Measurements from ENCODE around the gene CYP1B1. TPM values are rescaled to one million over a fixed set of nuclear protein-coding genes. Genes with fewer than 3 reads are reported as not detected.

The CYP1B1 gene
- polyA plus RNA-seq, 4 donors: 0.67 to 15.1 (median 1.5) TPM

GRCh38 chr2:38106405-38107094 is 30.6 kb upstream of the CYP1B1 start:
- WGBS, 3 donors: 63 to 85% (median 77%) methylated on average over 7 of the region's 7 CpGs

GRCh38 chr2:38105922-38106321 is 30.0 kb upstream of the CYP1B1 start:
- Histone ChIP-seq H3K9me3 (ENCODE audit: control insufficient read depth in 2 of 2, insufficient read depth in 1 of 2, low read depth in 1 of 2, low read length in 1 of 2) (peaks cover 0 to 8% of the 10 kb centered on the region in 2 donors), H3K4me1 (ENCODE audit: control insufficient read depth in 3 of 3, insufficient read depth in 2 of 3, low read depth in 1 of 3, low read length in 2 of 3) (peaks cover 0 to 15% (median 2%) of the 10 kb centered on the region in 3 donors), H3K36me3 (ENCODE audit: control insufficient read depth in 3 of 3, insufficient read depth in 2 of 3, low read depth in 1 of 3, low read length in 3 of 3) (no peaks in the 10 kb centered on the region), H3K27ac (ENCODE audit: low read depth in 1 of 3, low read length in 2 of 3) (no peak overlapping the region), H3K4me3 (ENCODE audit: low read depth in 1 of 3, low read length in 3 of 3) (no peak overlapping the region), H3K27me3 (ENCODE audit: control insufficient read depth in 3 of 3, insufficient read depth in 3 of 3, low read length in 3 of 3) (no peaks in the 10 kb centered on the region)
- no peak for FAIRE-seq
- 87 to 95% (median 92%) methylated on average over 7 of the region's 7 CpGs for whole genome bisulfite sequencing, 3 donors
- DNase-seq: no peak

More at GRCh38 chr2:38106405-38107094, 30.6 kb upstream of the CYP1B1 start:
- H3K4me3 ChIP-seq (ENCODE audit: low read depth in 1 of 3, low read length in 3 of 3): no peak overlapping the region
- FAIRE-seq (no peak), DNase-seq (no peak)
- no peaks in the 10 kb centered on the region for H3K27me3 ChIP-seq (ENCODE audit: control insufficient read depth in 3 of 3, insufficient read depth in 3 of 3, low read length in 3 of 3)
- peaks cover 0 to 15% (median 2%) of the 10 kb centered on the region in 3 donors for H3K4me1 ChIP-seq (ENCODE audit: control insufficient read depth in 3 of 3, insufficient read depth in 2 of 3, low read depth in 1 of 3, low read length in 2 of 3)
- no peaks in the 10 kb centered on the region for H3K36me3 ChIP-seq (ENCODE audit: control insufficient read depth in 3 of 3, insufficient read depth in 2 of 3, low read depth in 1 of 3, low read length in 3 of 3)
- peak overlapping the region in 1 of 3 donors; percentile 43 for H3K27ac ChIP-seq (ENCODE audit: low read depth in 1 of 3, low read length in 2 of 3)
- peaks cover 0 to 8% of the 10 kb centered on the region in 2 donors for H3K9me3 ChIP-seq (ENCODE audit: control insufficient read depth in 2 of 2, insufficient read depth in 1 of 2, low read depth in 1 of 2, low read length in 1 of 2)

GRCh38 chr2:38104598-38104997 is 28.6 kb upstream of the CYP1B1 start:
- no peak overlapping the region for H3K27ac ChIP-seq (ENCODE audit: low read depth in 1 of 3, low read length in 2 of 3)
- no peak for FAIRE-seq

GRCh38 chr2:38100328-38100727 is 24.4 kb upstream of the CYP1B1 start:
- peak overlapping the region in 1 of 3 donors; percentile 4 for H3K27ac ChIP-seq (ENCODE audit: low read depth in 1 of 3, low read length in 2 of 3)
- H3K9me3 ChIP-seq (ENCODE audit: control insufficient read depth in 2 of 2, insufficient read depth in 1 of 2, low read depth in 1 of 2, low read length in 1 of 2): peaks cover 0 to 8% of the 10 kb centered on the region in 2 donors
- DNase-seq (no peak), FAIRE-seq (no peak)
- H3K36me3 ChIP-seq (ENCODE audit: control insufficient read depth in 3 of 3, insufficient read depth in 2 of 3, low read depth in 1 of 3, low read length in 3 of 3): no peaks in the 10 kb centered on the region
- WGBS, 3 donors: 65 to 90% (median 83%) methylated on average over 3 of the region's 3 CpGs
- peaks cover 0 to 3% (median 3%) of the 10 kb centered on the region in 3 donors for H3K27me3 ChIP-seq (ENCODE audit: control insufficient read depth in 3 of 3, insufficient read depth in 3 of 3, low read length in 3 of 3)
- no peak overlapping the region for H3K4me3 ChIP-seq (ENCODE audit: low read depth in 1 of 3, low read length in 3 of 3)
- peaks cover 0 to 5% (median 3%) of the 10 kb centered on the region in 3 donors for H3K4me1 ChIP-seq (ENCODE audit: control insufficient read depth in 3 of 3, insufficient read depth in 2 of 3, low read depth in 1 of 3, low read length in 2 of 3)

More at GRCh38 chr2:38104598-38104997, 28.6 kb upstream of the CYP1B1 start:
- DNase-seq: no peak
- Histone ChIP-seq H3K9me3 (ENCODE audit: control insufficient read depth in 2 of 2, insufficient read depth in 1 of 2, low read depth in 1 of 2, low read length in 1 of 2) (peaks cover 0 to 8% of the 10 kb centered on the region in 2 donors), H3K36me3 (ENCODE audit: control insufficient read depth in 3 of 3, insufficient read depth in 2 of 3, low read depth in 1 of 3, low read length in 3 of 3) (no peaks in the 10 kb centered on the region), H3K4me3 (ENCODE audit: low read depth in 1 of 3, low read length in 3 of 3) (no peak overlapping the region), H3K4me1 (ENCODE audit: control insufficient read depth in 3 of 3, insufficient read depth in 2 of 3, low read depth in 1 of 3, low read length in 2 of 3) (peaks cover 0 to 7% (median 2%) of the 10 kb centered on the region in 3 donors), H3K27me3 (ENCODE audit: control insufficient read depth in 3 of 3, insufficient read depth in 3 of 3, low read length in 3 of 3) (no peaks in the 10 kb centered on the region)
- WGBS, 3 donors: 96 to 98% (median 96%) methylated on average over 3 of the region's 3 CpGs

- DNase-seq (no peak), FAIRE-seq (no peak)
- H3K36me3 ChIP-seq (ENCODE audit: control insufficient read depth in 3 of 3, insufficient read depth in 2 of 3, low read depth in 1 of 3, low read length in 3 of 3): no peaks in the 10 kb centered on the region
- H3K27ac ChIP-seq (ENCODE audit: low read depth in 1 of 3, low read length in 2 of 3): no peak overlapping the region
- 59 to 75% (median 63%) methylated on average over 10 of the region's 10 CpGs for WGBS, 3 donors
- H3K4me1 ChIP-seq (ENCODE audit: control insufficient read depth in 3 of 3, insufficient read depth in 2 of 3, low read depth in 1 of 3, low read length in 2 of 3): peaks cover 0 to 5% (median 3%) of the 10 kb centered on the region in 3 donors
- peaks cover 0 to 8% of the 10 kb centered on the region in 2 donors for H3K9me3 ChIP-seq (ENCODE audit: control insufficient read depth in 2 of 2, insufficient read depth in 1 of 2, low read depth in 1 of 2, low read length in 1 of 2)
- H3K4me3 ChIP-seq (ENCODE audit: low read depth in 1 of 3, low read length in 3 of 3): no peak overlapping the region
- H3K27me3 ChIP-seq (ENCODE audit: control insufficient read depth in 3 of 3, insufficient read depth in 3 of 3, low read length in 3 of 3): peaks cover 0 to 3% (median 3%) of the 10 kb centered on the region in 3 donors
These were observed 23.4 kb upstream of the CYP1B1 start for GRCh38 chr2:38099099-38100028.

- WGBS, 3 donors: 34 to 49% (median 44%) methylated on average over 11 of the region's 11 CpGs
These were observed 22.6 kb upstream of the CYP1B1 start for GRCh38 chr2:38098421-38099098.

GRCh38 chr2:38097988-38098385 is 22.0 kb upstream of the CYP1B1 start:
- Histone ChIP-seq H3K9me3 (ENCODE audit: control insufficient read depth in 2 of 2, insufficient read depth in 1 of 2, low read depth in 1 of 2, low read length in 1 of 2) (no peaks in the 10 kb centered on the region), H3K27me3 (ENCODE audit: control insufficient read depth in 3 of 3, insufficient read depth in 3 of 3, low read length in 3 of 3) (peaks cover 0 to 3% (median 3%) of the 10 kb centered on the region in 3 donors), H3K36me3 (ENCODE audit: control insufficient read depth in 3 of 3, insufficient read depth in 2 of 3, low read depth in 1 of 3, low read length in 3 of 3) (no peaks in the 10 kb centered on the region), H3K4me1 (ENCODE audit: control insufficient read depth in 3 of 3, insufficient read depth in 2 of 3, low read depth in 1 of 3, low read length in 2 of 3) (peaks cover 0 to 5% (median 3%) of the 10 kb centered on the region in 3 donors), H3K27ac (ENCODE audit: low read depth in 1 of 3, low read length in 2 of 3) (peak overlapping the region in 1 of 3 donors; percentile 1), H3K4me3 (ENCODE audit: low read depth in 1 of 3, low read length in 3 of 3) (no peak overlapping the region)
- no peak for FAIRE-seq
- 58 to 83% (median 66%) methylated on average over 4 of the region's 4 CpGs for WGBS, 3 donors
- DNase-seq: no peak

More at GRCh38 chr2:38098421-38099098, 22.6 kb upstream of the CYP1B1 start:
- no peak for DNase-seq
- no peak for FAIRE-seq
- H3K4me1 ChIP-seq (ENCODE audit: control insufficient read depth in 3 of 3, insufficient read depth in 2 of 3, low read depth in 1 of 3, low read length in 2 of 3): peaks cover 0 to 5% (median 3%) of the 10 kb centered on the region in 3 donors
- peaks cover 0 to 4% of the 10 kb centered on the region in 2 donors for H3K9me3 ChIP-seq (ENCODE audit: control insufficient read depth in 2 of 2, insufficient read depth in 1 of 2, low read depth in 1 of 2, low read length in 1 of 2)
- peak overlapping the region in 1 of 3 donors; percentile 1 for H3K27ac ChIP-seq (ENCODE audit: low read depth in 1 of 3, low read length in 2 of 3)
- H3K27me3 ChIP-seq (ENCODE audit: control insufficient read depth in 3 of 3, insufficient read depth in 3 of 3, low read length in 3 of 3): peaks cover 0 to 3% (median 3%) of the 10 kb centered on the region in 3 donors
- no peak overlapping the region for H3K4me3 ChIP-seq (ENCODE audit: low read depth in 1 of 3, low read length in 3 of 3)
- H3K36me3 ChIP-seq (ENCODE audit: control insufficient read depth in 3 of 3, insufficient read depth in 2 of 3, low read depth in 1 of 3, low read length in 3 of 3): no peaks in the 10 kb centered on the region
